Progenitor cell of endocrine pancreas (in vitro differentiated cells): ENCODE data around the gene TLR9. TPM values are rescaled to one million over a fixed set of nuclear protein-coding genes. Genes with fewer than 3 reads are reported as not detected.

ENCODE experiments used
- DNase-seq: peaks from one replicate; pipeline ENCODE4 v3.0.0; 2021; ENCODE audit warnings: low spot score; ENCODE audit not compliant: unreplicated experiment
- H3K27ac Mint-ChIP-seq: 2 replicates; pipeline ENCODE4 v1.8.0; 2021; ENCODE audit warnings: mild to moderate bottlenecking, moderate library complexity, mixed read lengths
- H3K27me3 Mint-ChIP-seq: 2 replicates; pipeline ENCODE4 v1.8.0; 2021; ENCODE audit warnings: mixed read lengths
- H3K36me3 Mint-ChIP-seq: 2 replicates; pipeline ENCODE4 v1.8.0; 2022; ENCODE audit warnings: mixed read lengths; ENCODE audit not compliant: insufficient read depth
- H3K4me1 Mint-ChIP-seq: 2 replicates; pipeline ENCODE4 v1.8.0; 2021; ENCODE audit warnings: low read depth, mixed read lengths
- H3K4me3 Mint-ChIP-seq: 2 replicates; pipeline ENCODE4 v1.8.0; 2021; ENCODE audit warnings: low read depth, mild to moderate bottlenecking, moderate library complexity, mixed read lengths
- H3K9me3 Mint-ChIP-seq: 2 replicates; pipeline ENCODE4 v1.8.0; 2021; ENCODE audit warnings: low read depth, mixed read lengths
- CTCF ChIP-seq: fragments of 200-600 bp; sonication (generic); IDR thresholded peaks from one replicate; pipeline ENCODE4 v1.5.0; 2021; ENCODE audit warnings: antibody characterized with exemption, mild to moderate bottlenecking; ENCODE audit not compliant: unreplicated experiment
- total RNA-seq: library from RNA; stranded (reverse); gene quantifications from 2 replicates; pipeline ENCODE4 v1.2.1, GENCODE V29; 2021

Gene TLR9
- total RNA-seq, 1 donor from 2014 or later = not detected

DNA sequence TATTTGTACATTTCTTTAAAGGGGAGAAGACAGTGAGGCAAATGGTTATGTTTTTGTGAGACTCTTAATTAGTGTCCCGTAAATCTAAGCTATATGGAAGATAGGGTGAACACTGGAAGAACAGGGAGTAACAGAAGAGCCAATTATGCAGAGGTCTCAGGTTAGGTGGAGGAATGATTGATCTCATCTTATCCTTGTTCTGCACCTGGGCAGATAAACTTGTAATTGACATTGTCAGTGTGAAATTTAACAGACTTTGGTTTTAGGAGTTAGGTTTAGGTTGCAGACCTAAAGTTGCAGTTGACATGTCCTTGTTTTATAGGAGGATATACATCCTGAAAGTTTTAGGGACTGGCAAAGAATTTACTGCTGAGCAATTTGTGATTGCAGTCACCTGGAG, 16.6 kb upstream of the TLR9 start:
- DNase-seq = no peak
- Mint-ChIP-seq H3K27ac (no peak overlapping the region), H3K4me3 (no peak overlapping the region), H3K4me1 (peaks cover 17% of the 10 kb centered on the region), H3K9me3 (no peaks in the 10 kb centered on the region), H3K36me3 (no peaks in the 10 kb centered on the region), H3K27me3 (peaks cover 34% of the 10 kb centered on the region)
- no peak for TF ChIP-seq CTCF

DNA sequence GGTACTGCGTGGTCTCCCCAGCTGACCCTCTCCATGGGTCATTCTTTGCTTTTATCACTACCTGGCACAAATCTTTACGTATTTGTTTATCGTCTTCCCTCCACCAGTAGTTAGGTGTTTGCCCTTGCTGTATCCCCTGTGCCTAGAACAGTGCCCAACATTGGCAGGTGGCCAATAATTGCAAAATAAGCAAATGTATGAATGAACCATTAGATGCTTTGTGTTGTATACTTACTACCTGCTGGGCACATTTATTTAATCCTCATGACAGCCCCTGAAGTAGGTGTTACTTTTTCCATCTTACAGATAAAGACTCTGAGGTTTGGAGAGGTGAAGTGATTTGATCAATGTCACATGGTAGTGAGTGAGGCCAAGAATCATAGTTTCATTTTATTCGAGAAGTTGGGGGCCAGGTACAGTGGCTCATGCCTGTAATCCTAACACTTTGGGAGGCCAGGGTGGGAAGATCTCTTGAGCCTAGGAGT, 15.5 kb upstream of the TLR9 start:
- no peaks in the 10 kb centered on the region for H3K9me3 Mint-ChIP-seq
- DNase-seq = no peak
- peak overlapping the region; percentile 95 for H3K4me3 Mint-ChIP-seq
- H3K27me3 Mint-ChIP-seq = peaks cover 23% of the 10 kb centered on the region
- peaks cover 17% of the 10 kb centered on the region for H3K4me1 Mint-ChIP-seq
- H3K27ac Mint-ChIP-seq = no peak overlapping the region
- H3K36me3 Mint-ChIP-seq = no peaks in the 10 kb centered on the region
- no peak for TF ChIP-seq CTCF

DNA sequence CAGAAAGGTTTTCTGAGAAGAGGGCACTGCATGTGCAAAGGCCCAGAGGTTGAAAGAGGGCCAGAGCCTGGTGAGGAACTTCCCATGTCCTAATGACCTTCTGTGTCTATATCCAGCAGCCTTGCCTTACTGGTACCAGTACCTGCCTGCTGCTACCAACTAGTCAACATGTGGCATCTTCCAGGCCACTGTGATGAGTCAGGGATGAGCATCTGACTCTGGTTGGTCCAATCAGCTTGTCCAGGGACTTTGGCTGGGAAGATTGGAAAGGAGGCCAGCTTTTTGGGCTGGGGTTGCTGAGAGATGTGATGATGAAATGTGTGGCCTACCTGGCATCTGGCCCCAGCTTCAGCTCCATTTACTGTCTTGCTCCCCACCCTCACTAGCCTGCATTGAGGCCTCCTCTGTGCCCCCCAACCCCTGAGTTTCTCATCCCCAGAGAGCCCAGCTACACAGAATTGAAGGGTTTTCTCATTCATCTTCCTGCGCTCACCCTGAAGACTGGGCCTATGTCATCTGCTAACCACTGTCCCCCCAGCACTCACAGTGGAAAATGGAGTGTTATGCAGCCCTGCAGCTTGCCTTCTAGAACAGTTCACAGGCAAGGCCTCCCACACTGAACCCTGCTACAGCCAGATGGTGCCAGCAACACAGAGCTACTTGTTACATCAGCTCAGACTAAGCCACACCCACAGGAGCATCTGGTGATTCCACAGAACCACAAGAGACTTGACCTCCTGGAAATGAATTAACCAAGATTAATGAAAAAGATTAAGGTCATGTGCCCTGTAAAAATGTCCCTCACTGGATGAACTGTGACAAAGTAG, 14.8 kb upstream of the TLR9 start:
- H3K4me3 Mint-ChIP-seq = peak overlapping the region; percentile 95
- peaks cover 17% of the 10 kb centered on the region for H3K4me1 Mint-ChIP-seq
- H3K27ac Mint-ChIP-seq = no peak overlapping the region
- DNase-seq = no peak
- H3K9me3 Mint-ChIP-seq = no peaks in the 10 kb centered on the region
- H3K27me3 Mint-ChIP-seq = peaks cover 22% of the 10 kb centered on the region
- H3K36me3 Mint-ChIP-seq = no peaks in the 10 kb centered on the region
- no peak for TF ChIP-seq CTCF

GRCh38 chr3:52238761-52239701, 13.6 kb upstream of the TLR9 start, which contains the start of gene TWF2:
Gene TWF2, minus strand, starts transcription at chr3:52239158. Its CDS starts 142 bp downstream, at chr3:52239016.
- H3K27me3 Mint-ChIP-seq = peaks cover 11% of the 10 kb centered on the region
- peak; percentile 47 for TF ChIP-seq CTCF
- peak within 1 kb of the TSS; percentile 89 for H3K27ac Mint-ChIP-seq
- H3K9me3 Mint-ChIP-seq = no peaks in the 10 kb centered on the region
- H3K36me3 Mint-ChIP-seq = no peaks in the 10 kb centered on the region
- H3K4me3 Mint-ChIP-seq = peak within 1 kb of the TSS; percentile 95
- H3K4me1 Mint-ChIP-seq = peaks cover 17% of the 10 kb centered on the region
- peak; percentile 76 for DNase-seq

GRCh38 chr3:52238193-52238760, 12.8 kb upstream of the TLR9 start:
- Mint-ChIP-seq H3K27me3 (peaks cover 6% of the 10 kb centered on the region), H3K9me3 (no peaks in the 10 kb centered on the region), H3K4me1 (peaks cover 17% of the 10 kb centered on the region), H3K27ac (peak overlapping the region; percentile 89), H3K4me3 (peak overlapping the region; percentile 95), H3K36me3 (no peaks in the 10 kb centered on the region)
- DNase-seq = no peak
- TF ChIP-seq CTCF = no peak
